Mucosa of descending colon (tissue), 3 donors: ENCODE data around the gene ST7. TPM values are rescaled to one million over a fixed set of nuclear protein-coding genes. Genes with fewer than 3 reads are reported as not detected.

Experiments used
- ATAC-seq: fragments of 200-7000 bp; cut with Tn5 transposase; one replicate; pipeline ENCODE4 v1.9.1; 2020; ENCODE audit warnings: mild to moderate bottlenecking, moderate library complexity
- DNase-seq, 3 donors: peaks; one replicate each; pipeline ENCODE4 v3.0.0-alpha.2; 2020
- H3K36me3 ChIP-seq: fragments of 200-600 bp; one replicate; pipeline ENCODE4 v1.8.0; 2021; ENCODE audit warnings: low read depth, mild to moderate bottlenecking
- H3K4me1 ChIP-seq: fragments of 200-600 bp; one replicate; pipeline ENCODE4 v1.8.0; 2021; ENCODE audit warnings: low read depth, mild to moderate bottlenecking
- H3K4me3 ChIP-seq: fragments of 200-600 bp; one replicate; pipeline ENCODE4 v1.8.0; 2021; ENCODE audit warnings: mild to moderate bottlenecking
- H3K9me3 ChIP-seq: fragments of 200-600 bp; one replicate; pipeline ENCODE4 v1.8.0; 2021; ENCODE audit warnings: mild to moderate bottlenecking
- CTCF ChIP-seq: fragments of 200-600 bp; IDR thresholded peaks from one replicate; pipeline ENCODE4 v1.8.0; 2022; ENCODE audit warnings: antibody characterized with exemption, mild to moderate bottlenecking
- intact Hi-C, 2 donors: fragments of 100-400 bp; cut with DNase I in 1 of 2; cut with micrococcal nuclease in 1 of 2; formaldehyde crosslinking; loops; one replicate each; pipeline versions ENCODE4 v1.11.0 to v1.11.1; 2022; cut with DNase I, micrococcal nuclease
- total RNA-seq, 3 donors: library from RNA; stranded (reverse); fragmentation: NEBNext Ultra II Directional in 2 of 3; extraction: Animal tissue kit (Norgen Biotek cat#: 25700) in 2 of 3; gene quantifications; one replicate each; pipeline versions ENCODE4 v1.2.1 to v1.2.4, GENCODE V29; 2021 to 2023
- donor health status: DM: no; HTN: no; CAD: no; lungs with moderate emphysema.
- donor health status: DM: no; HTN: no; CAD: no.
- donor health status: DM: no; HTN: yes; CAD: no.

The ST7 gene
- total RNA-seq, 3 donors from 2014 or later: 10.1 to 22.0 (median 11.3) TPM

GRCh38 chr7:116988363-116988989 lies 35.2 kb downstream of the ST7 start:
- ATAC-seq: no peak
- Histone ChIP-seq H3K4me1 (no peaks in the 10 kb centered on the region), H3K9me3 (no peaks in the 10 kb centered on the region), H3K4me3 (no peak overlapping the region), H3K36me3 (no peaks in the 10 kb centered on the region)
- no peak for DNase-seq
- intact Hi-C loops: loop anchor here (5.0 kb wide), 2 partner anchors 61 to 129 kb away; no protein-coding TSS in a partner anchor
- TF ChIP-seq CTCF: no peak

- DNase-seq (peak in 1 of 3 donors; percentile 12), ATAC-seq (peak; percentile 60)
- TF ChIP-seq CTCF: no peak
- Histone ChIP-seq H3K36me3 (no peaks in the 10 kb centered on the region), H3K9me3 (no peaks in the 10 kb centered on the region), H3K4me1 (no peaks in the 10 kb centered on the region), H3K4me3 (no peak overlapping the region)
- intact Hi-C loops: no loop called here
These were observed 36.8 kb downstream of the ST7 start for GRCh38 chr7:116990056-116990455.

- no peak for ATAC-seq
- Histone ChIP-seq H3K9me3 (no peaks in the 10 kb centered on the region), H3K4me3 (no peak overlapping the region), H3K4me1 (no peaks in the 10 kb centered on the region), H3K36me3 (no peaks in the 10 kb centered on the region)
- no peak for TF ChIP-seq CTCF
- intact Hi-C loops: no loop called here
- DNase-seq: no peak
These were observed 37.9 kb downstream of the ST7 start for GRCh38 chr7:116991233-116991632.

GRCh38 chr7:116994611-116995010 lies 41.3 kb downstream of the ST7 start:
- TF ChIP-seq CTCF: no peak
- Histone ChIP-seq H3K4me1 (no peaks in the 10 kb centered on the region), H3K4me3 (no peak overlapping the region), H3K9me3 (no peaks in the 10 kb centered on the region), H3K36me3 (no peaks in the 10 kb centered on the region)
- DNase-seq (no peak), ATAC-seq (no peak)
- intact Hi-C loops: no loop called here

- no peak for TF ChIP-seq CTCF
- Histone ChIP-seq H3K36me3 (no peaks in the 10 kb centered on the region), H3K9me3 (no peaks in the 10 kb centered on the region), H3K4me3 (no peak overlapping the region), H3K4me1 (no peaks in the 10 kb centered on the region)
- no peak for ATAC-seq
- DNase-seq: no peak
- intact Hi-C loops: no loop called here
These were observed 44.7 kb downstream of the ST7 start for GRCh38 chr7:116997972-116998371.
